HepG2 (cell line): ENCODE measurements around the gene PCGF3. TPM values are rescaled to one million over a fixed set of nuclear protein-coding genes. Genes with fewer than 3 reads are reported as not detected.
A peak's percentile ranks its signal among the peaks of the same experiment; 100 is the strongest.

Source experiments
- CBX2 ChIP-seq, 2 experiments: fragments of 200-600 bp in 1 of 2; sonication (generic); formaldehyde crosslinking in 1 of 2; IDR thresholded peaks; 2 replicates each; pipeline versions ENCODE4 v1.7.0 to v1.8.1; 2018 to 2022; ENCODE audit warnings: low read depth in 2 of 2, low read length in 1 of 2, mild to moderate bottlenecking in 1 of 2, missing genetic modification reagents in 1 of 2
- HNRNPUL1 ChIP-seq: fragments of 200-400 bp; formaldehyde crosslinking; IDR thresholded peaks from 2 replicates; pipeline ENCODE4 v1.6.1; 2017; ENCODE audit warnings: low read depth, mild to moderate bottlenecking, low read length, moderate library complexity
- KAT2B ChIP-seq: fragments of 150-350 bp; IDR thresholded peaks from 2 replicates; pipeline ENCODE4 v1.6.1; 2014; ENCODE audit warnings: low read depth, low read length, borderline replicate concordance
- KMT2A ChIP-seq: sonication (generic); formaldehyde crosslinking; IDR thresholded peaks from 2 replicates; pipeline ENCODE4 v1.4.0; 2020; ENCODE audit warnings: missing genetic modification reagents
- MLX ChIP-seq: IDR thresholded peaks from 2 replicates; pipeline ENCODE4 v1.6.1; 2016
- NFE2 ChIP-seq: sonication (generic); formaldehyde crosslinking; IDR thresholded peaks from 2 replicates; pipeline ENCODE4 v1.4.0; 2020; ENCODE audit warnings: missing genetic modification reagents
- RARG ChIP-seq: sonication (generic); formaldehyde crosslinking; IDR thresholded peaks from 2 replicates; pipeline ENCODE4 v1.4.0; 2020; ENCODE audit warnings: low read depth, mild to moderate bottlenecking, missing genetic modification reagents
- SMAD3 ChIP-seq: sonication (generic); formaldehyde crosslinking; IDR thresholded peaks from 2 replicates; pipeline ENCODE4 v1.4.0; 2020; ENCODE audit warnings: missing genetic modification reagents
- SP4 ChIP-seq: sonication (generic); formaldehyde crosslinking; IDR thresholded peaks from 2 replicates; pipeline ENCODE4 v1.8.1; 2023; ENCODE audit warnings: mild to moderate bottlenecking, missing genetic modification reagents
- ZBTB7B ChIP-seq: sonication (generic); formaldehyde crosslinking; IDR thresholded peaks from 2 replicates; pipeline ENCODE4 v1.4.0; 2020; ENCODE audit warnings: missing genetic modification reagents
- ZNF251 ChIP-seq: sonication (generic); formaldehyde crosslinking; IDR thresholded peaks from 2 replicates; pipeline ENCODE4 v1.9.0; 2021; ENCODE audit warnings: mild to moderate bottlenecking, missing genetic modification reagents
- ZNF326 ChIP-seq: sonication (generic); formaldehyde crosslinking; IDR thresholded peaks from 2 replicates; pipeline ENCODE4 v1.4.0; 2020; ENCODE audit warnings: missing genetic modification reagents, borderline replicate concordance
- ZNF432 ChIP-seq: sonication (generic); formaldehyde crosslinking; IDR thresholded peaks from 2 replicates; pipeline ENCODE4 v1.5.0; 2020; ENCODE audit warnings: missing genetic modification reagents, mild to moderate bottlenecking, borderline replicate concordance
- ZNF562 ChIP-seq: sonication (generic); formaldehyde crosslinking; IDR thresholded peaks from 2 replicates; pipeline ENCODE4 v1.8.0; 2022; ENCODE audit warnings: missing genetic modification reagents, borderline replicate concordance
- ZNF792 ChIP-seq: IDR thresholded peaks from 2 replicates; pipeline ENCODE4 v1.6.1; 2016
- ZSCAN29 ChIP-seq: sonication (generic); formaldehyde crosslinking; conservative IDR thresholded peaks from 2 replicates; pipeline ENCODE4 v1.4.0; 2020; ENCODE audit warnings: mild to moderate bottlenecking, missing genetic modification reagents
- polyA plus RNA-seq, 8 experiments: library from polyadenylated mRNA; depleted of rRNA in 3 of 8; stranded (reverse) in 7 of 8; unstranded in 1 of 8; fragments of >200 nt; fragmentation: Illumina TruSeq in 4 of 8; extraction: Trizol in 4 of 8; gene quantifications; 2 replicates each; pipeline versions ENCODE4 v1.2.1 to v1.2.3, GENCODE V29; 2011 to 2016; ENCODE audit warnings: low read depth in 4 of 8, missing spikeins in 1 of 8, mixed read lengths in 1 of 8; ENCODE audit not compliant: insufficient read depth in 1 of 8
- total RNA-seq, 5 experiments: library from RNA; depleted of rRNA; stranded (reverse); fragments of >200 nt; fragmentation: Illumina TruSeq; extraction: Trizol; gene quantifications; 2 replicates each; pipeline ENCODE4 v1.2.3, GENCODE V29; 2016; ENCODE audit warnings: low read depth in 1 of 5
- TF ChIP-seq, protein P1 (sequence below): sonication (generic); formaldehyde crosslinking; IDR thresholded peaks from 2 replicates; pipeline ENCODE4 v1.8.1; 2023; ENCODE audit warnings: mild to moderate bottlenecking, inconsistent platforms, moderate library complexity, missing genetic modification reagents, borderline replicate concordance
- TF ChIP-seq, protein P2 (sequence below): sonication (generic); formaldehyde crosslinking; IDR thresholded peaks from 2 replicates; pipeline ENCODE4 v1.8.0; 2022; ENCODE audit warnings: mild to moderate bottlenecking, missing genetic modification reagents, moderate library complexity
- TF ChIP-seq, protein P3 (sequence below): sonication (generic); formaldehyde crosslinking; IDR thresholded peaks from 2 replicates; pipeline ENCODE4 v1.5.1; 2020; ENCODE audit warnings: mild to moderate bottlenecking, missing genetic modification reagents, borderline replicate concordance
- TF ChIP-seq, protein P4 (sequence below): sonication (generic); formaldehyde crosslinking; IDR thresholded peaks from 2 replicates; pipeline ENCODE4 v1.4.0; 2020; ENCODE audit warnings: low read depth, mild to moderate bottlenecking, missing genetic modification reagents

PCGF3 gene
- total and polyA plus RNA-seq, 2 of the 13 experiments (the other 11 are each of a cell fraction or from before 2014, with no cell fraction given), result 28.6 to 66.2 TPM

- TF ChIP-seq, protein P1, sequence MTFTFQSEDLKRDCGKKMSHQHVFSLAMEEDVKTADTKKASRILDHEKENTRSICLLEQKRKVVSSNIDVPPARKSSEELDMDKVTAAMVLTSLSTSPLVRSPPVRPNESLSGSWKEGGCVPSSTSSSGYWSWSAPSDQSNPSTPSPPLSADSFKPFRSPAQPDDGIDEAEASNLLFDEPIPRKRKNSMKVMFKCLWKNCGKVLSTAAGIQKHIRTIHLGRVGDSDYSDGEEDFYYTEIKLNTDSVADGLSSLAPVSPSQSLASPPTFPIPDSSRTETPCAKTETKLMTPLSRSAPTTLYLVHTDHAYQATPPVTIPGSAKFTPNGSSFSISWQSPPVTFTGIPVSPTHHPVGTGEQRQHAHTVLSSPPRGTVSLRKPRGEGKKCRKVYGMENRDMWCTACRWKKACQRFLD (CRISPR knock-in tag), result no peak
- TF ChIP-seq ZNF432 (CRISPR knock-in tag) (no peak), HNRNPUL1 (no peak), RARG (CRISPR knock-in tag) (no peak), SP4 (CRISPR knock-in tag) (no peak), NFE2 (no peak), ZNF562 (CRISPR knock-in tag) (no peak), ZNF326 (CRISPR knock-in tag) (no peak), SMAD3 (CRISPR knock-in tag) (no peak), ZSCAN29 (CRISPR knock-in tag) (no peak), KMT2A (CRISPR knock-in tag) (no peak), KAT2B (no peak), ZBTB7B (CRISPR knock-in tag) (no peak), ZNF792 (CRISPR knock-in tag) (peak; percentile 46; the same call in 1 of the 2 replicates), ZNF251 (CRISPR knock-in tag) (no peak), MLX (CRISPR knock-in tag) (no peak), CBX2 (IDR thresholded peaks at IDR 0.05; ENCODE audit: low read depth, low read length) (no peak), CBX2 (CRISPR knock-in tag; IDR thresholded peaks at IDR 0.05; ENCODE audit: low read depth) (no peak)
- TF ChIP-seq, protein P2, sequence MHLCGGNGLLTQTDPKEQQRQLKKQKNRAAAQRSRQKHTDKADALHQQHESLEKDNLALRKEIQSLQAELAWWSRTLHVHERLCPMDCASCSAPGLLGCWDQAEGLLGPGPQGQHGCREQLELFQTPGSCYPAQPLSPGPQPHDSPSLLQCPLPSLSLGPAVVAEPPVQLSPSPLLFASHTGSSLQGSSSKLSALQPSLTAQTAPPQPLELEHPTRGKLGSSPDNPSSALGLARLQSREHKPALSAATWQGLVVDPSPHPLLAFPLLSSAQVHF (CRISPR knock-in tag), result no peak
- TF ChIP-seq, protein P3, sequence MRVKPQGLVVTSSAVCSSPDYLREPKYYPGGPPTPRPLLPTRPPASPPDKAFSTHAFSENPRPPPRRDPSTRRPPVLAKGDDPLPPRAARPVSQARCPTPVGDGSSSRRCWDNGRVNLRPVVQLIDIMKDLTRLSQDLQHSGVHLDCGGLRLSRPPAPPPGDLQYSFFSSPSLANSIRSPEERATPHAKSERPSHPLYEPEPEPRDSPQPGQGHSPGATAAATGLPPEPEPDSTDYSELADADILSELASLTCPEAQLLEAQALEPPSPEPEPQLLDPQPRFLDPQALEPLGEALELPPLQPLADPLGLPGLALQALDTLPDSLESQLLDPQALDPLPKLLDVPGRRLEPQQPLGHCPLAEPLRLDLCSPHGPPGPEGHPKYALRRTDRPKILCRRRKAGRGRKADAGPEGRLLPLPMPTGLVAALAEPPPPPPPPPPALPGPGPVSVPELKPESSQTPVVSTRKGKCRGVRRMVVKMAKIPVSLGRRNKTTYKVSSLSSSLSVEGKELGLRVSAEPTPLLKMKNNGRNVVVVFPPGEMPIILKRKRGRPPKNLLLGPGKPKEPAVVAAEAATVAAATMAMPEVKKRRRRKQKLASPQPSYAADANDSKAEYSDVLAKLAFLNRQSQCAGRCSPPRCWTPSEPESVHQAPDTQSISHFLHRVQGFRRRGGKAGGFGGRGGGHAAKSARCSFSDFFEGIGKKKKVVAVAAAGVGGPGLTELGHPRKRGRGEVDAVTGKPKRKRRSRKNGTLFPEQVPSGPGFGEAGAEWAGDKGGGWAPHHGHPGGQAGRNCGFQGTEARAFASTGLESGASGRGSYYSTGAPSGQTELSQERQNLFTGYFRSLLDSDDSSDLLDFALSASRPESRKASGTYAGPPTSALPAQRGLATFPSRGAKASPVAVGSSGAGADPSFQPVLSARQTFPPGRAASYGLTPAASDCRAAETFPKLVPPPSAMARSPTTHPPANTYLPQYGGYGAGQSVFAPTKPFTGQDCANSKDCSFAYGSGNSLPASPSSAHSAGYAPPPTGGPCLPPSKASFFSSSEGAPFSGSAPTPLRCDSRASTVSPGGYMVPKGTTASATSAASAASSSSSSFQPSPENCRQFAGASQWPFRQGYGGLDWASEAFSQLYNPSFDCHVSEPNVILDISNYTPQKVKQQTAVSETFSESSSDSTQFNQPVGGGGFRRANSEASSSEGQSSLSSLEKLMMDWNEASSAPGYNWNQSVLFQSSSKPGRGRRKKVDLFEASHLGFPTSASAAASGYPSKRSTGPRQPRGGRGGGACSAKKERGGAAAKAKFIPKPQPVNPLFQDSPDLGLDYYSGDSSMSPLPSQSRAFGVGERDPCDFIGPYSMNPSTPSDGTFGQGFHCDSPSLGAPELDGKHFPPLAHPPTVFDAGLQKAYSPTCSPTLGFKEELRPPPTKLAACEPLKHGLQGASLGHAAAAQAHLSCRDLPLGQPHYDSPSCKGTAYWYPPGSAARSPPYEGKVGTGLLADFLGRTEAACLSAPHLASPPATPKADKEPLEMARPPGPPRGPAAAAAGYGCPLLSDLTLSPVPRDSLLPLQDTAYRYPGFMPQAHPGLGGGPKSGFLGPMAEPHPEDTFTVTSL (CRISPR knock-in tag), result no peak
- TF ChIP-seq, protein P4, sequence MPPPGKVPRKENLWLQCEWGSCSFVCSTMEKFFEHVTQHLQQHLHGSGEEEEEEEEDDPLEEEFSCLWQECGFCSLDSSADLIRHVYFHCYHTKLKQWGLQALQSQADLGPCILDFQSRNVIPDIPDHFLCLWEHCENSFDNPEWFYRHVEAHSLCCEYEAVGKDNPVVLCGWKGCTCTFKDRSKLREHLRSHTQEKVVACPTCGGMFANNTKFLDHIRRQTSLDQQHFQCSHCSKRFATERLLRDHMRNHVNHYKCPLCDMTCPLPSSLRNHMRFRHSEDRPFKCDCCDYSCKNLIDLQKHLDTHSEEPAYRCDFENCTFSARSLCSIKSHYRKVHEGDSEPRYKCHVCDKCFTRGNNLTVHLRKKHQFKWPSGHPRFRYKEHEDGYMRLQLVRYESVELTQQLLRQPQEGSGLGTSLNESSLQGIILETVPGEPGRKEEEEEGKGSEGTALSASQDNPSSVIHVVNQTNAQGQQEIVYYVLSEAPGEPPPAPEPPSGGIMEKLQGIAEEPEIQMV (CRISPR knock-in tag), result no peak
Observed at GRCh38 chr4:700587-701264, 4.9 kb upstream of the PCGF3 start (continued).
